ENCODE data around the gene KCNAB1. TPM values are rescaled to one million over a fixed set of nuclear protein-coding genes. Genes with fewer than 3 reads are reported as not detected.

The KCNAB1 gene
- polyA plus RNA-seq, 1 donor (not counting 4 experiments of a cell fraction or from before 2014, with no cell fraction given), result 0.03 TPM

- Histone ChIP-seq H3K4me1 (ENCODE audit: control insufficient read depth, extremely low read depth, insufficient read depth, low read length) (no peaks in the 10 kb centered on the region), H3K4me3 (ENCODE audit: control insufficient read depth in 2 of 3, extremely low read depth in 1 of 3, insufficient read depth in 2 of 3, low read depth in 1 of 3, low read length in 3 of 3) (no peak overlapping the region), H3K9ac (ENCODE audit: control insufficient read depth, extremely low read depth, insufficient read depth, low read length) (no peak overlapping the region), H3K79me2 (ENCODE audit: control insufficient read depth, insufficient read depth, low read length) (no peaks in the 10 kb centered on the region), H3K4me2 (ENCODE audit: control insufficient read depth, extremely low read depth, insufficient read depth, low read depth, low read length) (no peak overlapping the region), H3K9me3 (ENCODE audit: control insufficient read depth, low read depth, low read length) (no peaks in the 10 kb centered on the region), H4K20me1 (ENCODE audit: control insufficient read depth, extremely low read depth, insufficient read depth, low read length) (no peaks in the 10 kb centered on the region), H3K36me3 (ENCODE audit: control insufficient read depth in 2 of 2, extremely low read depth in 1 of 2, insufficient read depth in 2 of 2, low read length in 2 of 2) (no peaks in the 10 kb centered on the region), H3K9me1 (ENCODE audit: control insufficient read depth, extremely low read depth, insufficient read depth, low read length) (no peaks in the 10 kb centered on the region), H3K27me3 (ENCODE audit: control insufficient read depth, extremely low read depth, insufficient read depth, low read length) (peaks cover under 1% of the 10 kb centered on the region), H2AFZ (ENCODE audit: control insufficient read depth, low read length) (no peak overlapping the region), H3K27ac (ENCODE audit: control insufficient read depth, insufficient read depth, low read length) (no peak overlapping the region)
- TF ChIP-seq EZH2 (IDR thresholded peaks at IDR 0.05; ENCODE audit: low read length), result no peak
- no peak for TF ChIP-seq CTCF (optimal IDR thresholded peaks at IDR 0.05 in 1 of 3, IDR thresholded peaks at IDR 0.05 in 1 of 3, conservative IDR thresholded peaks at IDR 0.05 in 1 of 3; ENCODE audit: extremely low read depth in 1 of 3, insufficient read depth in 2 of 3, low read length in 3 of 3)
- DNase-seq (ENCODE audit: low read depth, low spot score) (no peak), FAIRE-seq (no peak)
- dilution Hi-C loops (cut with MboI; ENCODE audit: extremely low pct_ligation_motif_present, low sequenced_read_pairs), result no loop called here
Observed at GRCh38 chr3:156126467-156126866, 6.1 kb downstream of the KCNAB1 start.

GRCh38 chr3:156131241-156131640 is 10.9 kb downstream of the KCNAB1 start:
- peaks cover 9% of the 10 kb centered on the region for H3K27me3 ChIP-seq (ENCODE audit: control insufficient read depth, extremely low read depth, insufficient read depth, low read length)
- no peaks in the 10 kb centered on the region for H3K79me2 ChIP-seq (ENCODE audit: control insufficient read depth, insufficient read depth, low read length)
- H2AFZ ChIP-seq (ENCODE audit: control insufficient read depth, low read length), result no peak overlapping the region
- dilution Hi-C loops (cut with MboI; ENCODE audit: extremely low pct_ligation_motif_present, low sequenced_read_pairs), result no loop called here
- TF ChIP-seq CTCF (optimal IDR thresholded peaks at IDR 0.05 in 1 of 3, IDR thresholded peaks at IDR 0.05 in 1 of 3, conservative IDR thresholded peaks at IDR 0.05 in 1 of 3; ENCODE audit: extremely low read depth in 1 of 3, insufficient read depth in 2 of 3, low read length in 3 of 3) (no peak), EZH2 (IDR thresholded peaks at IDR 0.05; ENCODE audit: low read length) (no peak)
- no peaks in the 10 kb centered on the region for H3K4me1 ChIP-seq (ENCODE audit: control insufficient read depth, extremely low read depth, insufficient read depth, low read length)
- no peak overlapping the region for H3K9ac ChIP-seq (ENCODE audit: control insufficient read depth, extremely low read depth, insufficient read depth, low read length)
- FAIRE-seq (no peak), DNase-seq (ENCODE audit: low read depth, low spot score) (no peak)
- H3K36me3 ChIP-seq (ENCODE audit: control insufficient read depth in 2 of 2, extremely low read depth in 1 of 2, insufficient read depth in 2 of 2, low read length in 2 of 2), result no peaks in the 10 kb centered on the region
- H3K4me3 ChIP-seq (ENCODE audit: control insufficient read depth in 2 of 3, extremely low read depth in 1 of 3, insufficient read depth in 2 of 3, low read depth in 1 of 3, low read length in 3 of 3), result no peak overlapping the region
- no peak overlapping the region for H3K27ac ChIP-seq (ENCODE audit: control insufficient read depth, insufficient read depth, low read length)
- H3K9me3 ChIP-seq (ENCODE audit: control insufficient read depth, low read depth, low read length), result no peaks in the 10 kb centered on the region
- no peaks in the 10 kb centered on the region for H4K20me1 ChIP-seq (ENCODE audit: control insufficient read depth, extremely low read depth, insufficient read depth, low read length)
- no peaks in the 10 kb centered on the region for H3K9me1 ChIP-seq (ENCODE audit: control insufficient read depth, extremely low read depth, insufficient read depth, low read length)
- H3K4me2 ChIP-seq (ENCODE audit: control insufficient read depth, extremely low read depth, insufficient read depth, low read depth, low read length), result no peak overlapping the region

Data from keratinocyte (primary cell).